HG02981 (cell line): ENCODE results near the gene MSH2.

Source experiments
- ATAC-seq: cut with Tn5 transposase; IDR thresholded peaks from one replicate; pipeline ENCODE4 v1.9.1; 2021; ENCODE audit warnings: mild to moderate bottlenecking, moderate library complexity; ENCODE audit not compliant: unreplicated experiment

Gene MSH2

GRCh38 chr2:47504174-47504810 is 101.3 kb downstream of the MSH2 start:
- ATAC-seq = no peak

- ATAC-seq = no peak
Measured at GRCh38 chr2:47506024-47506423, 103.1 kb downstream of the MSH2 start.

GRCh38 chr2:47506436-47506835 is 103.5 kb downstream of the MSH2 start:
- no peak for ATAC-seq

GRCh38 chr2:47508080-47508479 is 105.1 kb downstream of the MSH2 start:
- no peak for ATAC-seq

GRCh38 chr2:47508641-47509040 is 105.7 kb downstream of the MSH2 start:
- ATAC-seq = no peak

- ATAC-seq = no peak
Measured at GRCh38 chr2:47509250-47509649, 106.3 kb downstream of the MSH2 start.

GRCh38 chr2:47509821-47510385 is 106.9 kb downstream of the MSH2 start:
- no peak for ATAC-seq

- ATAC-seq = no peak
Measured at GRCh38 chr2:47510745-47511144, 107.8 kb downstream of the MSH2 start.

GRCh38 chr2:47512581-47513083 is 109.7 kb downstream of the MSH2 start:
- no peak for ATAC-seq

- ATAC-seq = no peak
Measured at GRCh38 chr2:47513981-47514520, 111.1 kb downstream of the MSH2 start.

GRCh38 chr2:47516360-47517104 is 113.6 kb downstream of the MSH2 start:
- no peak for ATAC-seq

- no peak for ATAC-seq
Measured at GRCh38 chr2:47518497-47519146, 115.7 kb downstream of the MSH2 start.

GRCh38 chr2:47519147-47519537 is 116.2 kb downstream of the MSH2 start:
- no peak for ATAC-seq

GRCh38 chr2:47519604-47520301 is 116.8 kb downstream of the MSH2 start:
- ATAC-seq = no peak

- no peak for ATAC-seq
Measured at GRCh38 chr2:47520302-47520630, 117.3 kb downstream of the MSH2 start.

- ATAC-seq = peak; percentile 80
Measured at GRCh38 chr2:47520825-47521665, 118.1 kb downstream of the MSH2 start.

GRCh38 chr2:47521666-47522285 is 118.8 kb downstream of the MSH2 start:
- no peak for ATAC-seq

- no peak for ATAC-seq
Measured at GRCh38 chr2:47525167-47525566, 122.2 kb downstream of the MSH2 start.

- ATAC-seq = no peak
Measured at GRCh38 chr2:47528455-47528854, 125.5 kb downstream of the MSH2 start.
